BJ (cell line): ENCODE data around the gene RNLS. TPM values are rescaled to one million over a fixed set of nuclear protein-coding genes. Genes with fewer than 3 reads are reported as not detected.

Experiments used
- CTCF ChIA-PET: fragments of 350-600 bp; formaldehyde crosslinking; extraction: SDS; loops from one replicate; lab custom pipeline; 2021; ENCODE audit warnings: antibody characterized with exemption, inconsistent platforms; lab: Yijun Ruan, JAX
- POLR2A ChIA-PET: fragments of 300-600 bp; sonication (Branson Sonifier 250); formaldehyde crosslinking; extraction: SDS; loops from one replicate; lab custom pipeline; 2021; ENCODE audit warnings: antibody characterized with exemption; lab: Charles Lee
- DNase-seq: peaks from one replicate; pipeline ENCODE4 v3.0.0-alpha.2; 2011; ENCODE audit warnings: low read depth
- H3K27me3 ChIP-seq: 2 replicates; pipeline ENCODE4 v1.6.0; 2011; ENCODE audit warnings: low read length; ENCODE audit not compliant: control insufficient read depth, insufficient read depth
- H3K36me3 ChIP-seq: 2 replicates; pipeline ENCODE4 v1.5.1; 2011; ENCODE audit warnings: low read length; ENCODE audit not compliant: control insufficient read depth, insufficient read depth
- H3K4me3 ChIP-seq: 2 replicates; pipeline ENCODE4 v1.5.1; 2011; ENCODE audit warnings: low read depth, mild to moderate bottlenecking, control low read depth, low read length
- polyA plus RNA-seq: library from polyadenylated mRNA; depleted of rRNA; stranded (reverse); fragments of >200 nt; gene quantifications from 2 replicates; pipeline ENCODE4 v1.2.3, GENCODE V29; 2011
- TF ChIP-seq, protein P1 (sequence below): IDR thresholded peaks from 2 replicates; pipeline ENCODE4 v1.5.1; 2011; ENCODE audit warnings: low read depth, mild to moderate bottlenecking, control low read depth, inconsistent platforms, low read length, moderate library complexity; ENCODE audit not compliant: insufficient read depth

Gene RNLS
- polyA plus RNA-seq, 1 experiment = 11.8 TPM

DNA sequence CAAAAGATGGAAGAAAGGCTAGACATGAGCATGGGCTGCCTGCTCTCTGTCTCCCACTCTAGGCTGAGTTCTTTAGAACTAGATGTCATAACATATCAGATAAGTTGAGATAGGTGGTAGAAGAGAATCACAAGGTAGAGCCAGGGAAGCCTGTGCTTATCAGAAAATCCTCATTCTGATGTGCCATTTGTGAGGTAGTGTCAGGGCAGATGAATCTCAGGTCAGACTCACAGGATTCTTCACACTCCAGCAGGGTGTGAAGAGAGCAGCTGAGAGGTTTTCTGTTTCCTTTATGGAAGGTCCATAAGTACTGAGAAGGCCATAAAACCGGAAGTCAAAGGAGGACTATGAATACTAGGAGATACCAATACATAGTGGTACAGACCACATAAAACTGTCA lies 132.9 kb downstream of the RNLS start:
- CTCF ChIA-PET = no interaction called here
- H3K36me3 ChIP-seq = no peaks in the 10 kb centered on the region
- H3K4me3 ChIP-seq = no peak overlapping the region
- DNase-seq = no peak
- no peaks in the 10 kb centered on the region for H3K27me3 ChIP-seq
- TF ChIP-seq, protein P1, sequence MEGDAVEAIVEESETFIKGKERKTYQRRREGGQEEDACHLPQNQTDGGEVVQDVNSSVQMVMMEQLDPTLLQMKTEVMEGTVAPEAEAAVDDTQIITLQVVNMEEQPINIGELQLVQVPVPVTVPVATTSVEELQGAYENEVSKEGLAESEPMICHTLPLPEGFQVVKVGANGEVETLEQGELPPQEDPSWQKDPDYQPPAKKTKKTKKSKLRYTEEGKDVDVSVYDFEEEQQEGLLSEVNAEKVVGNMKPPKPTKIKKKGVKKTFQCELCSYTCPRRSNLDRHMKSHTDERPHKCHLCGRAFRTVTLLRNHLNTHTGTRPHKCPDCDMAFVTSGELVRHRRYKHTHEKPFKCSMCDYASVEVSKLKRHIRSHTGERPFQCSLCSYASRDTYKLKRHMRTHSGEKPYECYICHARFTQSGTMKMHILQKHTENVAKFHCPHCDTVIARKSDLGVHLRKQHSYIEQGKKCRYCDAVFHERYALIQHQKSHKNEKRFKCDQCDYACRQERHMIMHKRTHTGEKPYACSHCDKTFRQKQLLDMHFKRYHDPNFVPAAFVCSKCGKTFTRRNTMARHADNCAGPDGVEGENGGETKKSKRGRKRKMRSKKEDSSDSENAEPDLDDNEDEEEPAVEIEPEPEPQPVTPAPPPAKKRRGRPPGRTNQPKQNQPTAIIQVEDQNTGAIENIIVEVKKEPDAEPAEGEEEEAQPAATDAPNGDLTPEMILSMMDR = no peak
- POLR2A ChIA-PET = no interaction called here

DNA sequence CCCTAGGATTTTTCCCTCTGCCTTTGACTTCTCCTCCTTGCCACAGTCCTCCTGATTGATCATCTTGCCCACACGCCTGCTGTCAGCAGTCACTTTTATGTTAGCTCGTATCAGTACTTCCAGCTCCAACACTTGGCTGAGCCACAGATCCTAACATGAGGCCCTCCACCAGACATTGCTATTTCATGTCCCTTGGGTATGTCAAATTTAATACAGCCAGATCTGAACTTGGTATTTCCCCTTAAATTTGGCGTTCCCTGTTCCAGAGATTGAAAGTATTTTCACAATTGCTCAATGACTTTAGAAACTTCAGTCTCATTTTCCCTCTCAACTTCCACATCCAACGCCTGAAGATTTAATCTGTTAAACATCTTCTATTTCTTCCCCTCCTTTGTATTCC lies 140.4 kb downstream of the RNLS start:
- no peak overlapping the region for H3K4me3 ChIP-seq
- CTCF ChIA-PET = no interaction called here
- TF ChIP-seq, protein P1 = no peak
- POLR2A ChIA-PET = no interaction called here
- DNase-seq = no peak
- no peaks in the 10 kb centered on the region for H3K36me3 ChIP-seq
- no peaks in the 10 kb centered on the region for H3K27me3 ChIP-seq

DNA sequence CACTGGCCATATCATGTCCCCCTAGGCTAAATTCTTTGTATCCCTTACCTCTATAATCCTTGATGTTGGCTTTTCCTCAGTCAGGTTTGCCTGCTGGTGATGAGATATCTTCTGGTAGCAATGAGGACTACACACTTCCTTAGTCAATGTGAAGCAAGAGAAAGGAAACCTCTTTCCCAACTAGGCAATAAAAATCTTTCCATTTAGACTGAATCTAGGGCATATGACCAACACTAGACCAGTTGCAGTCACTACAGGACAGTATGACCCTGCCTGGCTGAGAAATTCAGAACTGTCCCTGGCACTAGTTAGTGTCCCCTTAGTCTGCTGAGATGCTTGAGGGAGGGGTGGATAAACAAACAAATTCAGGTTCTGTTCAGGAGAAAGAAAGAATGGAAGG lies 142.6 kb downstream of the RNLS start:
- ChIA-PET CTCF (no interaction called here), POLR2A (no interaction called here)
- H3K36me3 ChIP-seq = no peaks in the 10 kb centered on the region
- no peak overlapping the region for H3K4me3 ChIP-seq
- H3K27me3 ChIP-seq = no peaks in the 10 kb centered on the region
- TF ChIP-seq, protein P1 = no peak
- no peak for DNase-seq

DNA sequence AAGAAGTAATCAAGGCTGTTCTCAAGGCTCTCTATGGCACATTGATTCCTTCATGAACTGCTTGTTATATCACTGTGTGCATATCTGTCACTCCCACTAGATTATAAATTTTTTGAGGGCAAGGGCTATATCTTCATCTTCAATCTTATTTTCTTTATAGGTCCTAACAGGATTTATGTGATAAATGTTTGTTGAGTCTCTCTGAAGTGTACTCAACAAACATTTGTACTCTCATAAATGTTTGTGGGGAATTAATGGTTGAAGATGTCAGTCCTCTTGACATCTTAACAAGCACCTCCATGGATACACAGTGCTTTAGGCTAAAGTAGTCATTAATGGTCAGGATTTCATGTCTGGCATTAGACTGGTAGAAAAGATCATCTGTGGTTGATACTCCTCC lies 143.2 kb downstream of the RNLS start:
- ChIA-PET CTCF (no interaction called here), POLR2A (no interaction called here)
- TF ChIP-seq, protein P1 = no peak

DNA sequence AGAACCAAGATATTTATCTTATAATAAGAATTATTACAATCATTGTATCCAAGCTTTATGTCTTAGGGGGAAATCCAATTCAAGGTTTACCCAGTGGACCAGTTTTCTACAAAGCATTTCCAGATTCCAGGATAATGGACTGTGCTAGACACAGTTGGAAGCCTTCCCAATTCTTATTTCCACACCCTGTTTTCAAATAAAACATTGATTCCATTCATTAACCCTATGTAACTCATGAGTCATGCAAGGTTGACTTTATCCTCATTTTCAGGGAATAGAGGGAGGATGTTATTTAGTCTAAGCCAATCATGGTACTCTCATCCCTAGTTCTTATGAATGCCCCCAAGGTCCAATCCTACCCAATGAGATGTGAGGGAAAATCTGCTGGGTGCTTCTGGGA lies 145.7 kb downstream of the RNLS start:
- Histone ChIP-seq H3K4me3 (no peak overlapping the region), H3K27me3 (no peaks in the 10 kb centered on the region), H3K36me3 (no peaks in the 10 kb centered on the region)
- ChIA-PET CTCF (interaction anchor here (1.3 kb wide), 1 partner anchor 13 kb away, joined by 3 read pairs; no protein-coding TSS in a partner anchor), POLR2A (interaction anchor here (0.6 kb wide), 1 partner anchor 52 kb away, joined by 11 read pairs; no protein-coding TSS in a partner anchor)
- TF ChIP-seq, protein P1 = no peak
- DNase-seq = no peak

More for the DNA sequence above, 143.2 kb downstream of the RNLS start:
- DNase-seq = no peak
- Histone ChIP-seq H3K27me3 (no peaks in the 10 kb centered on the region), H3K36me3 (no peaks in the 10 kb centered on the region), H3K4me3 (no peak overlapping the region)
